Thyroid gland (tissue), 4 donors: ENCODE measurements around the gene RAB37.

Experiments
- CTCF ChIP-seq, 6 experiments: fragments of 200-600 bp in 3 of 6; fragments of 450-650 bp in 3 of 6; sonication (generic) in 3 of 6; IDR thresholded peaks; one replicate each; pipeline ENCODE4 v1.5.1; 2016 to 2019; ENCODE audit warnings: antibody characterized with exemption in 6 of 6, mild to moderate bottlenecking in 2 of 6, inconsistent platforms in 1 of 6, moderate library complexity in 1 of 6
- POLR2A ChIP-seq, 2 donors: fragments of 450-650 bp; IDR thresholded peaks; one replicate each; pipeline ENCODE4 v1.6.1; 2017; ENCODE audit warnings: antibody characterized with exemption in 2 of 2, mild to moderate bottlenecking in 2 of 2, moderate library complexity in 1 of 2

GRCh38 chr17:74752822-74753401 lies 15.9 kb downstream of the RAB37 start:
- TF ChIP-seq CTCF (IDR thresholded peaks at IDR 0.05): no peak
- no peak for TF ChIP-seq POLR2A (IDR thresholded peaks at IDR 0.05)
